IPS-18c (cell line): Measurements from ENCODE around the gene SLC13A4.

ENCODE experiments used
- H3K4me3 ChIP-seq: 2 replicates; pipeline ENCODE4 v1.7.0; 2013; ENCODE audit warnings: low read depth, mild to moderate bottlenecking, low read length, moderate library complexity; ENCODE audit not compliant: insufficient read depth
- H3K9me3 ChIP-seq: one replicate; pipeline ENCODE4 v1.6.1; 2013; ENCODE audit warnings: mild to moderate bottlenecking, low read length, moderate library complexity; ENCODE audit not compliant: control insufficient read depth, insufficient read depth

SLC13A4 gene

GRCh38 chr7:135733603-135734342 is 5.8 kb upstream of the SLC13A4 start:
- no peak overlapping the region for H3K4me3 ChIP-seq

GRCh38 chr7:135731131-135731530 is 3.1 kb upstream of the SLC13A4 start:
- H3K4me3 ChIP-seq, result no peak overlapping the region

More at GRCh38 chr7:135733603-135734342, 5.8 kb upstream of the SLC13A4 start:
- no peaks in the 10 kb centered on the region for H3K9me3 ChIP-seq

GRCh38 chr7:135729230-135729629 is 1.2 kb upstream of the SLC13A4 start:
- H3K9me3 ChIP-seq, result no peaks in the 10 kb centered on the region

More at GRCh38 chr7:135731131-135731530, 3.1 kb upstream of the SLC13A4 start:
- no peaks in the 10 kb centered on the region for H3K9me3 ChIP-seq

GRCh38 chr7:135726911-135727673 is 894 bp downstream of the SLC13A4 start:
- H3K9me3 ChIP-seq, result no peaks in the 10 kb centered on the region
- H3K4me3 ChIP-seq, result no peak overlapping the region

More at GRCh38 chr7:135729230-135729629, 1.2 kb upstream of the SLC13A4 start:
- no peak overlapping the region for H3K4me3 ChIP-seq

- no peaks in the 10 kb centered on the region for H3K9me3 ChIP-seq
Observed at GRCh38 chr7:135726276-135726788, 1.7 kb downstream of the SLC13A4 start.

GRCh38 chr7:135723411-135723810 is 4.6 kb downstream of the SLC13A4 start:
- no peak overlapping the region for H3K4me3 ChIP-seq
- H3K9me3 ChIP-seq, result no peaks in the 10 kb centered on the region

More at GRCh38 chr7:135726276-135726788, 1.7 kb downstream of the SLC13A4 start:
- no peak overlapping the region for H3K4me3 ChIP-seq

GRCh38 chr7:135721198-135721820 is 6.7 kb downstream of the SLC13A4 start:
- no peaks in the 10 kb centered on the region for H3K9me3 ChIP-seq
- no peak overlapping the region for H3K4me3 ChIP-seq

GRCh38 chr7:135719688-135720087 is 8.3 kb downstream of the SLC13A4 start:
- H3K9me3 ChIP-seq, result no peaks in the 10 kb centered on the region
- no peak overlapping the region for H3K4me3 ChIP-seq

GRCh38 chr7:135718794-135719437 is 9.1 kb downstream of the SLC13A4 start:
- Histone ChIP-seq H3K9me3 (no peaks in the 10 kb centered on the region), H3K4me3 (no peak overlapping the region)

- Histone ChIP-seq H3K4me3 (no peak overlapping the region), H3K9me3 (no peaks in the 10 kb centered on the region)
Observed at GRCh38 chr7:135718219-135718618, 9.8 kb downstream of the SLC13A4 start.

- no peak overlapping the region for H3K4me3 ChIP-seq
- H3K9me3 ChIP-seq, result no peaks in the 10 kb centered on the region
Observed at GRCh38 chr7:135717693-135718092, 10.3 kb downstream of the SLC13A4 start.

GRCh38 chr7:135716677-135717238 is 11.2 kb downstream of the SLC13A4 start:
- Histone ChIP-seq H3K9me3 (no peaks in the 10 kb centered on the region), H3K4me3 (no peak overlapping the region)

- no peak overlapping the region for H3K4me3 ChIP-seq
- H3K9me3 ChIP-seq, result no peaks in the 10 kb centered on the region
Observed at GRCh38 chr7:135715673-135716072, 12.3 kb downstream of the SLC13A4 start.

- H3K4me3 ChIP-seq, result no peak overlapping the region
- H3K9me3 ChIP-seq, result no peaks in the 10 kb centered on the region
Observed at GRCh38 chr7:135715055-135715522, 12.9 kb downstream of the SLC13A4 start.

- H3K9me3 ChIP-seq, result no peaks in the 10 kb centered on the region
- H3K4me3 ChIP-seq, result no peak overlapping the region
Observed at GRCh38 chr7:135714534-135715009, 13.4 kb downstream of the SLC13A4 start.

GRCh38 chr7:135713836-135714470 is 14.0 kb downstream of the SLC13A4 start:
- H3K4me3 ChIP-seq, result no peak overlapping the region
- peaks cover 2% of the 10 kb centered on the region for H3K9me3 ChIP-seq
